Type B pancreatic cell (in vitro differentiated cells): ENCODE results near the gene RPUSD4. TPM values are rescaled to one million over a fixed set of nuclear protein-coding genes. Genes with fewer than 3 reads are reported as not detected.

Experiments used
- DNase-seq: peaks from one replicate; pipeline ENCODE4 v3.0.0; 2021; ENCODE audit warnings: mixed read lengths; ENCODE audit not compliant: unreplicated experiment; ENCODE audit errors: extremely low spot score
- H3K27ac Mint-ChIP-seq: 2 replicates; pipeline ENCODE4 v1.8.0; 2021; ENCODE audit warnings: mild to moderate bottlenecking, mixed read lengths
- H3K27me3 Mint-ChIP-seq: 2 replicates; pipeline ENCODE4 v1.8.0; 2021; ENCODE audit warnings: mixed read lengths
- H3K36me3 Mint-ChIP-seq: 2 replicates; pipeline ENCODE4 v1.8.0; 2021; ENCODE audit warnings: mixed read lengths
- H3K4me1 Mint-ChIP-seq: one replicate; pipeline ENCODE4 v1.8.0; 2021; ENCODE audit warnings: mixed read lengths; ENCODE audit not compliant: unreplicated experiment
- H3K4me3 Mint-ChIP-seq: 2 replicates; pipeline ENCODE4 v1.8.0; 2021; ENCODE audit warnings: mild to moderate bottlenecking, mixed read lengths
- H3K9me3 Mint-ChIP-seq: 2 replicates; pipeline ENCODE4 v1.8.0; 2021; ENCODE audit warnings: mixed read lengths
- CTCF ChIP-seq: fragments of 200-600 bp; sonication (generic); conservative IDR thresholded peaks from 2 replicates; pipeline ENCODE4 v1.5.0; 2021; ENCODE audit warnings: antibody characterized with exemption, mild to moderate bottlenecking
- total RNA-seq: library from RNA; stranded (reverse); gene quantifications from 2 replicates; pipeline ENCODE4 v1.2.1, GENCODE V29; 2021; ENCODE audit warnings: low replicate concordance

Gene RPUSD4
- total RNA-seq, 1 donor from 2014 or later: 41.7 TPM

- no peaks in the 10 kb centered on the region for H3K4me1 Mint-ChIP-seq
- H3K27ac Mint-ChIP-seq: no peak overlapping the region
- peaks cover 5% of the 10 kb centered on the region for H3K36me3 Mint-ChIP-seq
- no peak for DNase-seq
- no peak for TF ChIP-seq CTCF
- H3K4me3 Mint-ChIP-seq: no peak overlapping the region
- no peaks in the 10 kb centered on the region for H3K9me3 Mint-ChIP-seq
- no peaks in the 10 kb centered on the region for H3K27me3 Mint-ChIP-seq
These were observed 8.1 kb upstream of the RPUSD4 start for GRCh38 chr11:126219547-126219946.

- Mint-ChIP-seq H3K27ac (no peak overlapping the region), H3K27me3 (no peaks in the 10 kb centered on the region), H3K9me3 (no peaks in the 10 kb centered on the region), H3K36me3 (peaks cover 1% of the 10 kb centered on the region), H3K4me3 (no peak overlapping the region), H3K4me1 (peaks cover 8% of the 10 kb centered on the region)
- TF ChIP-seq CTCF: no peak
- no peak for DNase-seq
These were observed 6.0 kb upstream of the RPUSD4 start for GRCh38 chr11:126217491-126217890.

GRCh38 chr11:126216526-126217305 lies 5.3 kb upstream of the RPUSD4 start:
- Mint-ChIP-seq H3K4me3 (no peak overlapping the region), H3K27me3 (no peaks in the 10 kb centered on the region), H3K4me1 (peaks cover 13% of the 10 kb centered on the region), H3K9me3 (no peaks in the 10 kb centered on the region), H3K36me3 (no peaks in the 10 kb centered on the region), H3K27ac (no peak overlapping the region)
- DNase-seq: no peak
- TF ChIP-seq CTCF: no peak

GRCh38 chr11:126214841-126215240 lies 3.4 kb upstream of the RPUSD4 start:
- DNase-seq: no peak
- H3K36me3 Mint-ChIP-seq: no peaks in the 10 kb centered on the region
- no peaks in the 10 kb centered on the region for H3K9me3 Mint-ChIP-seq
- H3K4me1 Mint-ChIP-seq: peaks cover 23% of the 10 kb centered on the region
- no peak overlapping the region for H3K27ac Mint-ChIP-seq
- H3K4me3 Mint-ChIP-seq: no peak overlapping the region
- no peaks in the 10 kb centered on the region for H3K27me3 Mint-ChIP-seq
- TF ChIP-seq CTCF: no peak

GRCh38 chr11:126214441-126214840 lies 3.0 kb upstream of the RPUSD4 start:
- Mint-ChIP-seq H3K27ac (no peak overlapping the region), H3K4me1 (peaks cover 23% of the 10 kb centered on the region), H3K36me3 (peaks cover under 1% of the 10 kb centered on the region), H3K9me3 (no peaks in the 10 kb centered on the region), H3K27me3 (no peaks in the 10 kb centered on the region), H3K4me3 (no peak overlapping the region)
- DNase-seq: no peak
- no peak for TF ChIP-seq CTCF
